IMR-90 (cell line): ENCODE data around the gene PCBP4. TPM values are rescaled to one million over a fixed set of nuclear protein-coding genes. Genes with fewer than 3 reads are reported as not detected.

Source experiments
- ATAC-seq: fragments of 200-7000 bp; cut with Tn5 transposase; 2 replicates; pipeline ENCODE4 v1.9.1; 2020; ENCODE audit warnings: low read depth, mild to moderate bottlenecking, moderate library complexity
- BruUV-seq: library from RNA; stranded (reverse); fragments of 400-500 nt; replicated peaks from 2 replicates; lab custom pipeline; 2021; lab: Mats Ljungman, UMichigan
- CTCF ChIA-PET: fragments of 300-600 bp; formaldehyde crosslinking; extraction: SDS; loops from one replicate; lab custom pipeline; 2021; ENCODE audit warnings: antibody characterized with exemption; lab: Yijun Ruan, JAX
- POLR2A ChIA-PET: fragments of 300-600 bp; sonication (Branson Sonifier 250); formaldehyde crosslinking; loops from one replicate; lab custom pipeline; 2022; ENCODE audit warnings: antibody characterized with exemption; ENCODE audit not compliant: unreplicated experiment; lab: Charles Lee
- DNase-seq: peaks from one replicate; pipeline ENCODE4 v3.0.0; 2013
- H2AFZ ChIP-seq: replicated peaks from 2 replicates; pipeline ENCODE3; 2013; ENCODE audit warnings: low read length, mild to moderate bottlenecking; ENCODE audit not compliant: poor library complexity
- H2AK5ac ChIP-seq: 2 replicates; pipeline ENCODE4 v1.6.1; 2013; ENCODE audit warnings: low read depth, low read length, inconsistent platforms
- H2AK9ac ChIP-seq: replicated peaks from 2 replicates; pipeline ENCODE3; 2013; ENCODE audit warnings: mild to moderate bottlenecking, low read depth, low read length, moderate library complexity; ENCODE audit not compliant: poor library complexity
- H2BK120ac ChIP-seq: 2 replicates; pipeline ENCODE4 v1.6.1; 2013; ENCODE audit warnings: low read depth, low read length, inconsistent platforms
- H2BK15ac ChIP-seq: 3 replicates; pipeline ENCODE4 v1.6.1; 2013; ENCODE audit warnings: low read depth, low read length, inconsistent platforms
- H2BK20ac ChIP-seq: 2 replicates; pipeline ENCODE4 v1.6.1; 2013; ENCODE audit warnings: low read depth, mild to moderate bottlenecking, inconsistent platforms, low read length, moderate library complexity
- H2BK5ac ChIP-seq: 2 replicates; pipeline ENCODE4 v1.6.1; 2013; ENCODE audit warnings: mild to moderate bottlenecking, low read depth, low read length, inconsistent platforms; ENCODE audit not compliant: poor library complexity, severe bottlenecking
- H3K14ac ChIP-seq: replicated peaks from 2 replicates; pipeline ENCODE4 v1.6.1; 2013; ENCODE audit warnings: low read depth, low read length, inconsistent platforms
- H3K18ac ChIP-seq: 2 replicates; pipeline ENCODE4 v1.6.1; 2013; ENCODE audit warnings: low read depth, low read length, control low read depth
- H3K23ac ChIP-seq: 2 replicates; pipeline ENCODE4 v1.6.1; 2013; ENCODE audit warnings: low read depth, low read length, inconsistent platforms
- H3K27ac ChIP-seq: 2 replicates; pipeline ENCODE4 v1.5.1; 2013; ENCODE audit warnings: mild to moderate bottlenecking, control low read depth, low read length; ENCODE audit not compliant: insufficient read depth
- H3K27me3 ChIP-seq: 2 replicates; pipeline ENCODE4 v1.6.1; 2013; ENCODE audit warnings: low read length; ENCODE audit not compliant: control insufficient read depth, insufficient read depth
- H3K36me3 ChIP-seq: 2 replicates; pipeline ENCODE4 v1.6.1; 2013; ENCODE audit warnings: low read length, mixed read lengths; ENCODE audit not compliant: control insufficient read depth, insufficient read depth
- H3K4ac ChIP-seq: 2 replicates; pipeline ENCODE4 v1.6.1; 2013; ENCODE audit warnings: low read depth, low read length, inconsistent platforms
- H3K4me1 ChIP-seq: 2 replicates; pipeline ENCODE4 v1.6.1; 2013; ENCODE audit warnings: low read length, mixed read lengths; ENCODE audit not compliant: control insufficient read depth, insufficient read depth
- H3K4me2 ChIP-seq: 2 replicates; pipeline ENCODE4 v1.6.1; 2013; ENCODE audit warnings: low read depth, mild to moderate bottlenecking, control low read depth, low read length, moderate library complexity
- H3K4me3 ChIP-seq: 2 replicates; pipeline ENCODE4 v1.5.1; 2013; ENCODE audit warnings: low read depth, mild to moderate bottlenecking, control low read depth, low read length, moderate library complexity; ENCODE audit not compliant: insufficient read depth
- H3K56ac ChIP-seq: 2 replicates; pipeline ENCODE4 v1.6.1; 2013; ENCODE audit warnings: low read length, inconsistent platforms; ENCODE audit not compliant: insufficient read depth; ENCODE audit errors: extremely low read depth
- H3K79me1 ChIP-seq, 2 experiments: 2 replicates each; pipeline ENCODE4 v1.6.1; 2013; ENCODE audit warnings: low read length in 2 of 2, inconsistent platforms in 1 of 2, low read depth in 1 of 2
- H3K9ac ChIP-seq: 2 replicates; pipeline ENCODE4 v1.6.1; 2013; ENCODE audit warnings: low read depth, low read length, control low read depth
- H3K9me1 ChIP-seq: 2 replicates; pipeline ENCODE4 v1.6.1; 2013; ENCODE audit warnings: low read length, inconsistent platforms; ENCODE audit not compliant: insufficient read depth
- H3K9me3 ChIP-seq: 2 replicates; pipeline ENCODE4 v1.6.1; 2013; ENCODE audit warnings: low read length; ENCODE audit not compliant: control insufficient read depth, insufficient read depth
- H4K20me1 ChIP-seq: 2 replicates; pipeline ENCODE4 v1.6.1; 2013; ENCODE audit warnings: low read length, inconsistent platforms; ENCODE audit not compliant: insufficient read depth
- H4K5ac ChIP-seq: 2 replicates; pipeline ENCODE4 v1.6.1; 2013; ENCODE audit warnings: mild to moderate bottlenecking, low read depth, low read length, control low read depth
- H4K8ac ChIP-seq, 2 experiments: 2 replicates each; pipeline ENCODE4 v1.6.1; 2013; ENCODE audit warnings: low read depth in 2 of 2, low read length in 2 of 2, control low read depth in 1 of 2, inconsistent platforms in 1 of 2
- H4K91ac ChIP-seq: 2 replicates; pipeline ENCODE4 v1.6.1; 2013; ENCODE audit warnings: low read depth, low read length, inconsistent platforms; ENCODE audit not compliant: insufficient read depth
- BHLHE40 ChIP-seq: fragments of 150-350 bp; IDR thresholded peaks from 2 replicates; pipeline ENCODE4 v1.6.1; 2016; ENCODE audit warnings: mild to moderate bottlenecking, low read depth, low read length
- CEBPB ChIP-seq: IDR thresholded peaks from 2 replicates; pipeline ENCODE4 v1.6.1; 2012; ENCODE audit warnings: low read depth, low read length, improper control_type of control experiment
- CHD1 ChIP-seq: IDR thresholded peaks from 2 replicates; pipeline ENCODE4 v1.6.1; 2012; ENCODE audit warnings: low read depth, low read length, improper control_type of control experiment
- CTCF ChIP-seq: conservative IDR thresholded peaks from 2 replicates; pipeline ENCODE4 v1.5.1; 2012; ENCODE audit warnings: mild to moderate bottlenecking, low read depth, low read length, improper control_type of control experiment
- ELK1 ChIP-seq: fragments of 150-350 bp; IDR thresholded peaks from 2 replicates; pipeline ENCODE4 v1.6.1; 2016; ENCODE audit warnings: low read depth, mild to moderate bottlenecking, low read length, moderate library complexity, borderline replicate concordance
- FOS ChIP-seq: fragments of 150-350 bp; IDR thresholded peaks from 2 replicates; pipeline ENCODE4 v1.6.1; 2016; ENCODE audit warnings: low read depth, low read length
- MAFK ChIP-seq: IDR thresholded peaks from 2 replicates; pipeline ENCODE4 v1.6.1; 2012; ENCODE audit warnings: low read depth, low read length, improper control_type of control experiment
- MAZ ChIP-seq: IDR thresholded peaks from 2 replicates; pipeline ENCODE4 v1.6.1; 2012; ENCODE audit warnings: low read depth, mild to moderate bottlenecking, low read length, improper control_type of control experiment, moderate library complexity, borderline replicate concordance
- MXI1 ChIP-seq: IDR thresholded peaks from 2 replicates; pipeline ENCODE4 v1.6.1; 2012; ENCODE audit warnings: low read depth, mild to moderate bottlenecking, low read length, moderate library complexity, borderline replicate concordance
- NFE2L2 ChIP-seq: fragments of 150-350 bp; IDR thresholded peaks from 2 replicates; pipeline ENCODE4 v1.6.1; 2016; ENCODE audit warnings: low read depth, mild to moderate bottlenecking, low read length
- POLR2A ChIP-seq: IDR thresholded peaks from 2 replicates; pipeline ENCODE4 v1.6.1; 2012; ENCODE audit warnings: mild to moderate bottlenecking, low read depth, low read length
- RAD21 ChIP-seq: IDR thresholded peaks from 2 replicates; pipeline ENCODE4 v1.6.1; 2012; ENCODE audit warnings: low read length, improper control_type of control experiment
- RCOR1 ChIP-seq: IDR thresholded peaks from 2 replicates; pipeline ENCODE4 v1.6.1; 2012; ENCODE audit warnings: mild to moderate bottlenecking, low read length, improper control_type of control experiment; ENCODE audit not compliant: insufficient replicate concordance
- RFX5 ChIP-seq: IDR thresholded peaks from 2 replicates; pipeline ENCODE4 v1.8.0; 2012; ENCODE audit warnings: low read depth, mild to moderate bottlenecking, low read length, moderate library complexity
- SMC3 ChIP-seq: fragments of 150-350 bp; IDR thresholded peaks from 2 replicates; pipeline ENCODE4 v1.6.1; 2016; ENCODE audit warnings: low read depth, mild to moderate bottlenecking, antibody characterized with exemption, low read length, moderate library complexity
- USF2 ChIP-seq: fragments of 150-350 bp; IDR thresholded peaks from 2 replicates; pipeline ENCODE4 v1.6.1; 2017; ENCODE audit warnings: mild to moderate bottlenecking, antibody characterized with exemption, low read length, low read depth
- WGBS, 2 experiments: methylation state at CpG; one replicate each; pipeline versions ENCODE4 v1.1.5 to v1.1.7; 2013; ENCODE audit warnings: missing lambda C conversion rate in 2 of 2; ENCODE audit not compliant: insufficient read length in 1 of 2; ENCODE audit errors: extremely low coverage in 2 of 2; 5-methylcytosine and 5-hydroxymethylcytosine counted together
- dilution Hi-C: fragments of 300-500 bp; cut with HindIII; formaldehyde crosslinking; loops from one replicate; pipeline ENCODE4 v1.14.3; 2018; ENCODE audit warnings: low sequenced_read_pairs; ENCODE audit not compliant: unreplicated experiment
- in situ Hi-C: fragments of 300-500 bp; cut with MboI; formaldehyde crosslinking; loops from 3 replicates; pipeline ENCODE4 v1.14.3; 2019; ENCODE audit warnings: low sequenced_read_pairs, inconsistent platforms, mixed read lengths
- intact Hi-C: fragments of 100-400 bp; cut with micrococcal nuclease; formaldehyde crosslinking; loops from 2 replicates; pipeline ENCODE4 v1.10.0; 2022
- polyA plus RNA-seq, 3 experiments: library from polyadenylated mRNA; depleted of rRNA; stranded (reverse); fragments of >200 nt; gene quantifications; 2 replicates each; pipeline ENCODE4 v1.2.3, GENCODE V29; 2012; ENCODE audit warnings: low replicate concordance in 1 of 3
- total RNA-seq: library from RNA; depleted of rRNA; stranded (reverse); fragments of >200 nt; gene quantifications from 2 replicates; pipeline ENCODE4 v1.2.3, GENCODE V29; 2012

Gene PCBP4
- total and polyA plus RNA-seq, 2 of the 4 experiments (the other 2 are of a cell fraction), result 70.8 to 110 TPM

DNA sequence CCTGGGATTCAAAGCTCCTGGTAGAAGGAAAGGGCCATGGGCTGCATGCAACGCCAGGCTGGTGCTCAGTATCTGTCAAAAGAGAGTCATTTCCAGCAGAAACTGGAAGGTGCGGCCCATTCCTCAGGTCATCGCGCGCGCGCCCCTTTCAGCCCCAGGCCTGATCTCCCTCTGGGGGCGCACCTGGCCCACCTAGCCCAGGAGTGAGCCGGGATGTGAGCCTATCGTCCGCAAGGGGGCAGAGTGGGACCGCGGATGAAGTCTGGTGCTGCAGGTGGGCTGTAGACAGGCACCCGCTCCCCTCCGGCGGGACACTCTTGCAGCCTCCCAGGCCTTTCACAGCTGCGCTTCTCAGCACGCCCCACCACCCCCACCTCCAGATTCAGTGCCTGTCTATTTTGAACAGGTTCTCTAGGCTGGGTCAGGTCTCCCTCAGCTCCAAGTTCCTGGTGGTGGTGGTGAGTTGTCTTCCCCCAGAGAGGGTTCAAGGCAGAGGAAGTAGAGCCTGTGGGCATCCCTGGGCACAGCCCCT is 34.3 kb upstream of the PCBP4 start:
- dilution Hi-C loops (no loop called here), intact Hi-C loops (loop anchor here (1.0 to 5.0 kb wide), 3 partner anchors 122 to 336 kb away; no protein-coding TSS in a partner anchor), in situ Hi-C loops (loop anchor here (5.0 kb wide), 1 partner anchor 126 kb away; no protein-coding TSS in a partner anchor)
- Histone ChIP-seq H2BK120ac (no peak overlapping the region), H2BK15ac (no peak overlapping the region), H2AK9ac (peak overlapping the region; percentile 96), H2AK5ac (no peak overlapping the region), H3K4me3 (no peak overlapping the region), H3K36me3 (no peaks in the 10 kb centered on the region), H2BK20ac (no peak overlapping the region), H4K91ac (no peak overlapping the region), H3K9me1 (no peaks in the 10 kb centered on the region), H4K8ac (no peak overlapping the region), H3K14ac (no peak overlapping the region), H3K9me3 (no peaks in the 10 kb centered on the region), H3K18ac (no peak overlapping the region), H3K23ac (no peak overlapping the region), H3K4me1 (peaks cover 11% of the 10 kb centered on the region), H3K27ac (no peak overlapping the region), H3K79me1 (no peaks in the 10 kb centered on the region), H2BK5ac (no peak overlapping the region), H3K9ac (no peak overlapping the region), H4K20me1 (no peaks in the 10 kb centered on the region), H2AFZ (peak overlapping the region; percentile 80), H3K4me2 (no peak overlapping the region), H3K4ac (no peak overlapping the region), H3K56ac (no peak overlapping the region), H4K5ac (no peak overlapping the region), H3K27me3 (no peaks in the 10 kb centered on the region)
- POLR2A ChIA-PET, result interaction anchor here (0.5 to 0.6 kb wide), 2 partner anchors 135 to 140 kb away, joined by 3 read pairs; no protein-coding TSS in a partner anchor
- CTCF ChIA-PET, result interaction anchor here (0.7 to 1.7 kb wide), 9 partner anchors 20 to 146 kb away, joined by 3 to 6 read pairs (median 5); no protein-coding TSS in a partner anchor
- BruUV-seq, result no TSS peak
- no CpG with 5 or more reads among the region's 18 CpGs for WGBS, 2 experiments
- DNase-seq (peak; percentile 43), ATAC-seq (peak; percentile 75)
- TF ChIP-seq CHD1 (no peak), MXI1 (no peak), USF2 (no peak), RFX5 (no peak), MAFK (no peak), SMC3 (peak; percentile 95), MAZ (peak; percentile 48; the same call in 1 of the 2 replicates), RCOR1 (no peak), POLR2A (peak; percentile 54; the same call in 1 of the 2 replicates), CTCF (peak; percentile 96), ELK1 (no peak), BHLHE40 (no peak), NFE2L2 (no peak), CEBPB (no peak), FOS (no peak), RAD21 (peak; percentile 97)
